Measurements from ENCODE around the gene DNAJC3.
A peak's percentile ranks its signal among the peaks of the same experiment; 100 is the strongest.

DNAJC3 gene

DNA sequence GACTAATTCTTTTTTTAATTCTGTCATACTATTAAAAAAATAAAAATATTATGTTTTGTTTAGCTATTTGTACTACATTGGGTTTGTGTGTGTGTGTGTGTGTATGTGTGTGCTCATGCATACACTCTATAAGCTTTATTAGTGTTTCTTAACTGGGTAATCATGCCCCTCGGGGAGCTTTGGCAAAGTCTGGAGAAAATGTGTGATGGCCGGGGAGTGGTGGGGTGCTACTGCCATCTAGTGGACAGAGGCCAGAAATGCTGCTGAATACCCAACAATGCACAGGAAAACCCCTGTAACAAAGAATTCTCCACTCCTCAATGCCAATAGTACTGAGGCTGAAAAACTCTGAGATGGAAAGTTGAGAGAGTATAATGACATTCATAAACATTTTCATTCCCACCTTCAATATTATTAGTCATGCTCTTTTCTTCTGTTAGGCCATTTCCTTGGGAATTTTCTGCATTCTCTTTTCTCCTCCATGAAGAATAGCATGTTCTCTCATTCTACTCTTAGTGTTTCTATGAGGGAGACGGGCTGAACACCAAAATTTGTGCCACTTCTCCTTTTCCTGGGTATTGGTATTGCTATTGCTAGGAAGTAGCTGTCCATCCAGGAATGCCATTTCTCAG is 157.3 kb downstream of the DNAJC3 start:
- Histone ChIP-seq H3K36me3 (ENCODE audit: control insufficient read depth, insufficient read depth, low read length) (no peaks in the 10 kb centered on the region), H3K4me2 (ENCODE audit: low read length) (no peak overlapping the region), H3K27me3 (ENCODE audit: control insufficient read depth, insufficient read depth, low read length) (no peaks in the 10 kb centered on the region), H3K4me3 (ENCODE audit: low read depth, low read length) (no peak overlapping the region), H2AFZ (no peak overlapping the region), H3K79me2 (no peaks in the 10 kb centered on the region), H3K9me3 (ENCODE audit: control insufficient read depth, low read length) (no peaks in the 10 kb centered on the region), H3K4me1 (no peaks in the 10 kb centered on the region), H3K27ac (no peak overlapping the region), H3K9ac (no peak overlapping the region)
- TF ChIP-seq, protein P1, sequence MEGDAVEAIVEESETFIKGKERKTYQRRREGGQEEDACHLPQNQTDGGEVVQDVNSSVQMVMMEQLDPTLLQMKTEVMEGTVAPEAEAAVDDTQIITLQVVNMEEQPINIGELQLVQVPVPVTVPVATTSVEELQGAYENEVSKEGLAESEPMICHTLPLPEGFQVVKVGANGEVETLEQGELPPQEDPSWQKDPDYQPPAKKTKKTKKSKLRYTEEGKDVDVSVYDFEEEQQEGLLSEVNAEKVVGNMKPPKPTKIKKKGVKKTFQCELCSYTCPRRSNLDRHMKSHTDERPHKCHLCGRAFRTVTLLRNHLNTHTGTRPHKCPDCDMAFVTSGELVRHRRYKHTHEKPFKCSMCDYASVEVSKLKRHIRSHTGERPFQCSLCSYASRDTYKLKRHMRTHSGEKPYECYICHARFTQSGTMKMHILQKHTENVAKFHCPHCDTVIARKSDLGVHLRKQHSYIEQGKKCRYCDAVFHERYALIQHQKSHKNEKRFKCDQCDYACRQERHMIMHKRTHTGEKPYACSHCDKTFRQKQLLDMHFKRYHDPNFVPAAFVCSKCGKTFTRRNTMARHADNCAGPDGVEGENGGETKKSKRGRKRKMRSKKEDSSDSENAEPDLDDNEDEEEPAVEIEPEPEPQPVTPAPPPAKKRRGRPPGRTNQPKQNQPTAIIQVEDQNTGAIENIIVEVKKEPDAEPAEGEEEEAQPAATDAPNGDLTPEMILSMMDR (IDR thresholded peaks at IDR 0.05), result peak; percentile 74

DNA sequence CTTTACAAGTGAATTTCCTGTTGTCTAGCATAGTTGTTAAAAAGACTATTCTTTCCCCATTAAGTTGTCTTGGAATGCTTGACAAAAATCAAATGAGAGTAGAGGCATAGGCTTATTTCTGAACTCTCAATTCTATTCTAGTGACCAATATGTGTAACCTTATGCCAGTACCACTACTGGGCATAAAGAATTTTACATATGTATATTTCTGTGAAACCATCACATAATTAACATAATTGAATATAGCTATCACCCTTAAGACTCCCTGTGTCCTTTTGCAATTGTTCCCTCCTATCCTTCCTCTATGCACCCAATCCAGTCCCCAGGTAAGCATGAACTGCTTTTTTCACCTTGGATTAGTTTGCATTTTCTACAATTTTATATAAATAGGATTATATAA is 165.0 kb downstream of the DNAJC3 start:
- Histone ChIP-seq H3K27me3 (ENCODE audit: control insufficient read depth, insufficient read depth, low read length) (no peaks in the 10 kb centered on the region), H3K79me2 (no peaks in the 10 kb centered on the region), H3K9me3 (ENCODE audit: control insufficient read depth, low read length) (no peaks in the 10 kb centered on the region), H3K4me2 (ENCODE audit: low read length) (no peak overlapping the region), H3K4me1 (no peaks in the 10 kb centered on the region), H2AFZ (no peak overlapping the region), H3K9ac (no peak overlapping the region), H3K4me3 (ENCODE audit: low read depth, low read length) (no peak overlapping the region), H3K36me3 (ENCODE audit: control insufficient read depth, insufficient read depth, low read length) (no peaks in the 10 kb centered on the region), H3K27ac (no peak overlapping the region)
- TF ChIP-seq, protein P1 (IDR thresholded peaks at IDR 0.05), result no peak

DNA sequence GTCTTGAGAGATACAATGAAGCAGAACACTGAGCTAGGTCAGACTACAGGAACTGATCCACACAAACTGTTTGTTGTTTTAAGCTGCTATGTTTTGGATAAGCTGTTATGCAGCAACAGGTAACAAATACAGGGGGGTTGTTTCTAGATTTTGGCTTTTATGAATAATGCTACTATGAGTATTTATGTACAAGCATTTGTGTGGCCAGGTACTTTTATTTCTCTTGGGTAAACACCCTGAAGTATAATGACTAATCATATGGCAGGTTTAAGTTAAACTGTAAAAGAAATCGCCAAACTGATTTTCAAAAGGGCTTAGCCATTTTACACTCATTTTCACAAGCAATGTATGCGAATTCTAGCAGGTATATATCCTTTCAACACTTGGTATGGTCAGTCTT is 166.0 kb downstream of the DNAJC3 start:
- Histone ChIP-seq H3K4me3 (ENCODE audit: low read depth, low read length) (no peak overlapping the region), H3K79me2 (no peaks in the 10 kb centered on the region), H3K36me3 (ENCODE audit: control insufficient read depth, insufficient read depth, low read length) (no peaks in the 10 kb centered on the region), H3K9ac (no peak overlapping the region), H3K27ac (no peak overlapping the region), H3K4me2 (ENCODE audit: low read length) (no peak overlapping the region), H2AFZ (no peak overlapping the region), H3K4me1 (no peaks in the 10 kb centered on the region), H3K27me3 (ENCODE audit: control insufficient read depth, insufficient read depth, low read length) (no peaks in the 10 kb centered on the region), H3K9me3 (ENCODE audit: control insufficient read depth, low read length) (no peaks in the 10 kb centered on the region)
- TF ChIP-seq, protein P1 (IDR thresholded peaks at IDR 0.05), result no peak
